ENCODE data around the gene PAMR1.

GRCh38 chr11:35539256-35539655 is 13.8 kb upstream of the PAMR1 start:
- TF ChIP-seq POLR2AphosphoS5 (IDR thresholded peaks at IDR 0.05; ENCODE audit: low read depth, low read length) = no peak
- no peak for TF ChIP-seq TAF1 (IDR thresholded peaks at IDR 0.05; ENCODE audit: borderline replicate concordance, insufficient read depth, low read length)
- no peak for TF ChIP-seq SIN3A (IDR thresholded peaks at IDR 0.05; ENCODE audit: borderline replicate concordance, insufficient read depth, low read length)

Data from PFSK-1 (cell line).